Activated naive CD8-positive, alpha-beta T cell treated with anti-CD3 and anti-CD28 coated beads, Interleukin-2, amount 50 U/mL, for 16 hours (primary cell): ENCODE measurements around the gene GJD3.
A peak's percentile ranks its signal among the peaks of the same experiment; 100 is the strongest.
"Not testable (repeated sequence)": the region's sequence is repeated elsewhere in the genome, so short reads cannot be mapped to it uniquely, and the experiment has no call there.

ENCODE experiments used
- DNase-seq: peaks from one replicate; pipeline ENCODE4 v3.0.0-alpha.2; 2020; ENCODE audit warnings: low read depth, low spot score

GJD3 gene

DNA sequence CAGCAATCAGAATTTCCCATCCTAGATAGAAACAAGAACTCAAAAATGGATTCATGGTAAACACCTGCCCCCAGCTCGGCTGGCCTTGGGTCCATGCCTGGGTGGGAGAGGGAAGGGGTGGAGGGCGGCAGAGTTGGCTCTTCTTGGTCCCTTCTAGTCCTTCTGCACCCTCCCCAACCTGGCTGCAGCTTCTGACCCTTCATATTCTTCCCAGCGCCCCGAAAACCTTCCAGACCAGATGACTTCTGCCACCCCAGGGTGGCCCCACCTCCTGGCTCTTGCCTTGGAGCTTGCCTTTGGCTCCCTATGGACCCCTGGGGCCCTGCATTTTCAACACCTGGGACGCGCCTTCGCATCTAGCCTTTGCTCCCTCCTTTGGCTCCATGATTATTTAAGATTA is 5.4 kb upstream of the GJD3 start:
- DNase-seq, result no peak

DNA sequence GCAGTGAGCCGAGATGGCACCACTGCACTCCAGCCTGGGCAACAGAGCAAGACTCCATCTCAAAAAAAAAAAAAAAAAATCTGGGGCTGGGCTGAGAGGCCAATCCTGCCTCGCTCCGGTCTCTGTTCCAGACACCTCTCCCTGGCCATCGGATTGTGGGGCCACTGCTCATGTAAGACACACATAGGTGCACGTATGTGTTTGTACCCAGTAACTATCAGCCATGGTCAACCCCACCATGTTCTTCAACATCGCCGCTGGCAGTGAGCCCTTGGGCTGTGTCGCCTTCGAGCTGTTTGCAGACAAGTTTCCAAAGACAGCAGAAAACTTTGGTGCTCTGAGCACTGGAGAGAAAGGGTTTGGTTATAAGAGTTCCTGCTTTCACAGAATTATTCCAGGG is 3.2 kb upstream of the GJD3 start:
- not testable (repeated sequence) for DNase-seq

DNA sequence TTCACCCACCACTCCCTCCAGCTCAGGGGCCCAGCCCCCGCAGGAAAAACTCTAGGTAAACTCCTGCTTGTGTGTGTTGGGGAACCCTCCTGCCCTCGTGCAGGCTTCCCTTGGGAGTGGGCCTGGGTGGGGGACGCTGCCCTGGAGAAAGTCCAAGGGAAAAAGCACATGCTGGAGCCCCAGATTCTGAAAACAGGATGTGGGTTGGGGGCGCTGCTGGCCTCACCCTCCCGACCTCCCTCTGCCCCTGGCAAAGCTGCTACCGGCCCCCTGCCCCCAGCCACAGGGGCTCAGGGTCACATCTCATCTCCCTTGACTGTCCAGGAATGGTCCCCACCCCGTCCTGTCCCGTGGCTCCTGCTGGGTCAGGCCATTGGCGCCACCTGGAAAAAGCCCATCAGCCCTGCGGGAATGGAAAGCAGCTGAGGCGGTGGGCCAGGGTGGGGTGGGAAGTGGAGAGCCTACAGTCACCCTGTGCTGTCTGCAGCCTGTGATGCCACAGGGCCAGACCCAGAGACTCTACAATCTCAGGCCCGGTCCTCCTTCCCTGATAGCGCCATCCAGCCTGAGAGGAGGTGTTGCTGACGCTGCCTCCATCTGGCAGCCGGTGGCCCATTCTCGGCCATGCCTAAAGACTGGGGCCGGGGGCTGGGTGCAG is 2.5 kb upstream of the GJD3 start:
- DNase-seq, result no peak

DNA sequence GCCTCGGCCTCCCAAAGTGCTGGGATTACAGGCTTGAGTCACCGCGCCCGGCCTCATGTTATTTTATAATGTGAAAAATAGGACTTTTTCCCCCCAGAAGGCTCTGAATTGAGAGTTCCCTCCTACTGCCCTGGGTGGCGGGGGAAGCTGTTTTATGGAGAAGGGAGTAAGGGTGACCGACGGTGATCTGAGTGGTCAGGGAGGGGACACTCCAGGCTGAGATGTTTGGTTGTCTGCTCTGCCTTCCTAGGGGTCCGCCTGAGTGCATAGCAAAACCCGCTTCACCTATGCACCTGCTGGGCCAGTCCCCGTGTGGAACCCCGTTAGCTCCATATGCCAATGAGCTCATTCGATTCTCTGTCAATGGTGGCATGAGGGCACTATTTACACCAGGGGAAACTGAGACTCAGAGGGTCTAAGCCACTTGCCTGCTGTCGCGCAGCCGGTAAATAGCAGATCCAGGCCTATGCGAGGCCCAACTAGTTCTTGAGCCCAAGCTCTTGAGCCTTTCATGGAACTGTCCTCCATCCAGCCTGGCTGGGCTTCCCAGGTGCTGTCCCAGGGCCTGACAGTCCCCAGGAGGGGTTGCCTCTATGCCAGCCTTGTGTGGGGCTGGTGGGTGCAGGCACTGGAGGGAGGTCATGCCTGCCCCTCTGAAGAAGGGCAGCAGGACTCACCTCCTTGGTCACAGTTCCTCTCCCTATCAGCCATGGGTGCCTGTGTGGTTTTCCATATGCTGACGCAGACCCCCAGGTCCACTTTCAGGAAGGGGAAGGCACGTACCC is 1.7 kb upstream of the GJD3 start:
- no peak for DNase-seq

DNA sequence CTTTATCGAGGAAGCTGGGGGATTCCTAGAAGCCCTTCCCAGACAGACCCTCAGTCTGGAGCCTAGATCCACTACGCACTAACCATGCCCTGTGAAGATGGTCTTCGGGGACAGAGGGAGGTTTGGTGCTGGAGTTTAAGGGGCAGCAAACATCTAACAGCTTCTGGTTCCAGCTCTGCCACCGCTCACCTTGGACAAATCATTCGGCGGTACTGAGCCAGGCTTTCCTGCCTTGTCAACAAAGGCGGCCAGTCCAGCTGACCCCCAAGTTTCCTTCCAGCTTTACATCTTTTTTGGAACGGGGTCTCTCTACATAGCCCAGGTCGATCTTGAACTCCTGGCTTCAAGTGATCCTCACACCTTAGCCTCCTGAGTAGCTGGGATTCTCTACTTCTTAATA is 369 bp upstream of the GJD3 start:
- DNase-seq, result no peak

DNA sequence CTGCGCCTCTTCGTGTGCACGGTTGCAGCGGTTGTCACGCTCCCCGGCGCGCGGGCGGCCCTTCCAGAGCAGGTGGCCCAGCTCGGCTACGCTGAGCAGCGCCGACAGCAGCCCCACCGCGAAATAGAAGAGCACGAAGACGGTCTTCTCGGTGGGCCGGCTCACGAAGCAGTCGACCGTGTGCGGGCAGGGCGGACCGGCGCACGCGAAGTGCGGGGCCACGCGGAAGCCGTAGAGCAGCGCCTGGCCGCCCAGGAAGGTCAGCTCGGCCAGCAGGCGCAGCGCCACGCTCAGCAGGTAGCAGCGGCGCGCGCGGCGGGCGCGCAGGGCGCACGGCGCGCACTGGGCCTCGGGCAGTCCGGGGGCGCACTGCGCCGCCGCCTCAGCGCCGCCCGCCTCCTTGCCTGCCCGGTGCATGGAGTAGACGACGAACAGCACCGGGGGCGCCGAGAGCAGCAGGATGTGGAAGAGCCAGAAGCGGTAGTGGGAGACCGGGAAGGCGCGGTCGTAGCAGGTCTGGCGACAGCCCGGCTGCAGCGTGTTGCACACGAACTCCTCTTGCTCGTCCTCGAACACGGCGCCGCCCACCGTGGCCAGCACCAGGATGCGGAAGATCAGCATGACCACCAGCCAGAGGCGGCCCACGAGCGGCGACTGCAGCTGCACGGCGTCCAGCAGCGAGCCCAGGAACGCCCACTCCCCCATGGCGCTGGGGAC is 1.3 kb downstream of the GJD3 start:
- no peak for DNase-seq

DNA sequence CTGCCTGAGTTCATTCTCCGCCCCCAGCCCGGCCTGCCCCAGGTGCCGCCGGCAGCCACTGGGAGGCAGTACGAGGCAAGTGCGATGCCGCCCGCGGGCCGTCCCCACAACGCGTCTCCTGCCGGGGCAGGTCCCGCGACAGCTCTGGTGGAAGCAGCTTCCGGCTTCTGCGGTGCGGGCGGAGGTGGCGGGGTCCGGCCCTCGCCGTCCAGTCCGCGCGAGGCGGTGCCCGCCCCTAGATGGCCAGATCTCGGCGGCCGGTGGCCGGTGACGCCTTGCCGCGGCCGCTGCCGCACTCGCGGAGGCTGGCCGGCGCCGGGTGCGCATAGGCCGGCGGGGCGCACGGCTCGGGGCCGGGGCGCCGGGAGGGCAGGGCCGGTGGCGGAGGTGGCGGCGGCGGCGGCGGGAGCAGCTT is 1.8 kb downstream of the GJD3 start:
- peak; percentile 73 for DNase-seq

DNA sequence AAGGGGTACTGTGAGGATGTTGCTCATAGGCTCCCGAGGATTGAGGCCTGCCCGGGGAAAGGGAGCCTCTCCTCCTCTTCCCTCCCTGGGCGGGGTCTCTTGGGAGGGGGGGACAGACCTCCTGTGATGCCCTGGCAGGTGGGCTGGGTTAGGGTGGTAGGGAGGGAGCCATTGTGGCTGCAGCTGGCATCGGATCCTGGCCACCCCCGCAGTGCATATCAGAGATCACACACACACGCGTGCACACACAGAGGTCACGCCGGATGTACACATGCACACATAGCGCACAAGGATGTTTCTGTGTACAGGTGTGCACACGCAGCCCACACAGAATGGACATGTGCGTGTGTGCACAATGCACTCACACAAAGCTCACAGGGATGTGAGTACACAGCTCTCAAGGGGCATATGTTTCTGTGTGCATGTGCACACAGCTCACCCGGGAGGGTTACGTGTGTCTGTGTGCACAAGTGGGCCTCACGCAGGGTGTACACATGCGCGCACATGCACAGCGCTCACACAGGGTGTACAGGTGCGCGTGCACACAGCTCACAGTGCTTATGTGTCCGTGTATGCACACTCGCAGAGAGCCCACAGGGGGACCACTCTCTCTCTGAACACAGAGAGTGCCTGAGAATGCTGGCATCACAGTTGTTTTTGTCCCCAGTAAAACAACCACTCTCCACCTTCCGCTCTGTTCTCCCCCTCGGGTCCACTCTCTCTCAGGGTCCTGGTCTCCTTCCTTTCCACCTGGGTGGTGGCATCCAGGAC is 2.4 kb downstream of the GJD3 start:
- DNase-seq, result no peak

DNA sequence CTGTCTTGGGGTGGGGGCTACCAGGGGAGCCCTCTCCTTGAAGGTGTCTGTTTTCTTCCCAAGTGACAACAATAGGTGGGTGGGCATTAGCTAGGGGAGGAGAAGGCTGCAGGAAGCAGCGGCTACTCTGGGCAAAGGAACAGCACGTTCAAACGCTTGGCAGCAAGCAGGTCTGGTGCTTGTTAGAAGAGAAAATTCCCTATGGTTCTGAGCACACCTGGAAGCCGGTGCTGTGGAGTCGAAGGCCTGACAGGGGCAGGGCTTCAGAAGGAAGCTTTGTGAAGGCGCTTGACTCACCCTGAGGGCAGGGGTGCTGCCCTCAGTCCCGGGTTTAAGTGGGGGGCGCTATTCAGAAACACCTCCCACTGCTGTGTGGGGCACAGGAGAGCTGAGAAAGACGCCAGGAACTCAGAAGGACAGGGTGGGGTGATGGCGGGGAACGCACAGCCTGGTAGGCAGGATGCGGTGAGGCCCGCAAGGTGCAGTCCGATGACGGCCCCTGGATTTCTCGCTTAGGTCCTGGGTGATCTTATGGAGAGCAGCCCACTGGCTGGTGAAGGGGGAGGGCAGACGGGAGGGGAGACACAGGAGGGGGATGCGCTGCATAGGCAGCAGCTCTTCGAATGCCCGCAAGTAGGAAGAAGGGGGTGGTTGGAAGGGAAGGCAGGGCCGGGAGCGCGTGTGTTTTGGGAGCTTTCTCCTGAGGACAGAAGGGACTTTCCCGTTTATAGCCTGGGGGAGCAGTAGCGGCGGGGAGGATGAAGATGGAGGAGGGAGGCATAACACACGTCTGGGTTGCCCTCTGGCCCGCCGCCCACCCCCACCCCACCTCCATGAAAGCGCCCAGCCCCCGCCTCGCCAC is 3.2 kb downstream of the GJD3 start:
- DNase-seq, result no peak

DNA sequence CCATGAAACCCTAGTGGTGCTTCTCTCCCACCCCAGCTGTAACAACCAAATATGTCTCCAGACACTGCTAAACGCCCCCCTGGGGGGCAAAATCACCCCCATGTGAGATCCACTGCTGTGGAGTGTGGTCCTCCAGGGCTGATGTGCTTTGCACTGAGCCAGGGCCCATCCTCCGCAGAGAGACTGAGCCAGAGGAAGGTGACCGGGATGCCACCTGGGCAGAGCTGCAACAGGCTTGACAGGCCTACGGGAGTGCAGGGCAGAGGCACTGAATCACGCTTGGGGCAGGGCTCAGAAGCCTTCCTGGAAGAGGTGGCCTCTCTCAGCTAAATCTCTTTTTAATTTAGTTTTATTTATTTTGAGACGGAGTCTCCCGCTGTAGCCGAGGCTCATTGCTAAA is 4.4 kb downstream of the GJD3 start:
- DNase-seq, result no peak

DNA sequence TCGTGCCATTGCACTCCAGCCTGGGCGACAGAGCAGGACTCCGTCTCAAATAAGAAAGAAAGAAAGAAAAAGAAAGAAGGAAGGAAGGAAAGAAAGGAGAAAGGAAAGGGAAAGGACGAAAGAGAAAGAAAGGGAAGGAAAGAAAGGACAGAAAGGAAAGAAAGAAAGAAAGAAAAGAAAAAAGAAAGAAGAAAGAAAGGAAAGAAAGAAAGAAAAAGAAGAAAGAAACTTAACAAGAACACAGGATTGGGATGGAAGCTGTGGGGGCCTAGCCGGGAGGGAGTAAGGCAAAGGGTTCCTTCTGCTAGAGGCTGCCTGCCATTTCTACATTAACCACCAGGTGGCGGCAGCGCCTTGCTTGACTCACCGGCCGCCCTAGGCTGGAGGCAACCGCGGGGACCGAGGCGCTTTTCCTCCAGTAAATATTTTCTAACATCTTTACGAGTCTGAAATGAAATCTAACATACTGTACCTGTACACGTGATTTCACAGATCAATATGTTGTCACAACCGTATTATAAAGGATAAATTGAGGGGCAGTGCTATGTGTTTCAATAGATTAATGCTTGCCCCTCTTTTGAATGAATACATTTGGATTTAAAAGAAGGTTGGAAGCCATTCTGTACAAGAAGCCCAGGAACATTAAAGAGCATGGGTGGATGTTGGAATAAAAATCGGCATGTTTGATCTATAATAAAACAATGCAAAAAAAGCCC is 6.1 kb downstream of the GJD3 start:
- DNase-seq, result peak; percentile 84

DNA sequence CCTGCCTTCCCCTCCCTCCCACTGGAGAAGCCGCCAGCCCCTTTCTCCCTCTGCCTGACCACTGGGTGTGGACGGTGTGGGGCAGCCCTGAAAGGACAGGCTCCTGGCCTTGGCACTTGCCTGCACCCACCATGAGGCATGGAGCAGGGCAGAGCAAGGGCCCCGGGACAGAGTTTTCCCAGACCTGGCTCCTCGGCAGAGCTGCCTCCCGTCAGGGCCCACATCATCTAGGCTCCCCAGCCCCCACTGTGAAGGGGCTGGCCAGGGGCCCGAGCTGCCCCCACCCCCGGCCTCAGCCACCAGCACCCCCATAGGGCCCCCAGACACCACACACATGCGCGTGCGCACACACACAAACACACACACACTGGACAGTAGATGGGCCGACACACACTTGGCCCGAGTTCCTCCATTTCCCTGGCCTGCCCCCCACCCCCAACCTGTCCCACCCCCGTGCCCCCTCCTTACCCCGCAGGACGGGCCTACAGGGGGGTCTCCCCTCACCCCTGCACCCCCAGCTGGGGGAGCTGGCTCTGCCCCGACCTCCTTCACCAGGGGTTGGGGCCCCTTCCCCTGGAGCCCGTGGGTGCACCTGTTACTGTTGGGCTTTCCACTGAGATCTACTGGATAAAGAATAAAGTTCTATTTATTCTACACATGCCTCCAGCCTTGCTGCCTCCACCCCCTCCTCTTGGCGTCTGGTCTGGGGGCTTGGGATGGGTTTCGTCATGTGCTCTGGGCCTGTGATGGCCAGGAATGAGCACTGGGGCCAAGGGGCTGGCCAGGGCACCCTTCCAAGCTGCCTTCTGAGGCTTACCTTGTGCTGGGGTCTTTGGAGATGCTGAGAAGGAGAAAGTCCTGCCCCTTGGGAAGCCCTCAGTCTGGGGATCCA is 7.3 kb downstream of the GJD3 start:
- DNase-seq, result no peak

DNA sequence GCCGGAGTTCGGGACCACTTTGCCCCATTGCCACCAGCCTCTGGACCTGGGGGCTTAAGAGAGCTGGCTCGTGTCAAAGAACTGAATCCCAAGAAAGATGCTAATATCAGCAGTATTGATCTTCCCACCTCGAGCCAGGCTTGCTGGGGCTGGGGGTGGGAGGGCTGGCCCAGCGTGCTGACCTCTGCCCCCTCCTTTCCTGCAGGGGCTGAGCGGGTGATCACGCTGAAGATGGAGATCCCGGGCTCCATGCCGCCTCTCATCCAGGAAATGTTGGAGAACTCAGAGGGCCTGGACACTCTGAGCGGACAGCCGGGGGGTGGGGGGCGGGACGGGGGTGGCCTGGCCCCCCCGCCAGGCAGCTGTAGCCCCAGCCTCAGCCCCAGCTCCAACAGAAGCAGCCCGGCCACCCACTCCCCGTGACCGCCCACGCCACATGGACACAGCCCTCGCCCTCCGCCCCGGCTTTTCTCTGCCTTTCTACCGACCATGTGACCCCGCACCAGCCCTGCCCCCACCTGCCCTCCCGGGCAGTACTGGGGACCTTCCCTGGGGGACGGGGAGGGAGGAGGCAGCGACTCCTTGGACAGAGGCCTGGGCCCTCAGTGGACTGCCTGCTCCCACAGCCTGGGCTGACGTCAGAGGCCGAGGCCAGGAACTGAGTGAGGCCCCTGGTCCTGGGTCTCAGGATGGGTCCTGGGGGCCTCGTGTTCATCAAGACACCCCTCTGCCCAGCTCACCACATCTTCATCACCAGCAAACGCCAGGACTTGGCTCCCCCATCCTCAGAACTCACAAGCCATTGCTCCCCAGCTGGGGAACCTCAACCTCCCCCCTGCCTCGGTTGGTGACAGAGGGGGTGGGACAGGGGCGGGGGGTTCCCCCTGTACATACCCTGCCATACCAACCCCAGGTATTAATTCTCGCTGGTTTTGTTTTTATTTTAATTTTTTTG is 8.5 kb downstream of the GJD3 start:
- DNase-seq, result no peak

DNA sequence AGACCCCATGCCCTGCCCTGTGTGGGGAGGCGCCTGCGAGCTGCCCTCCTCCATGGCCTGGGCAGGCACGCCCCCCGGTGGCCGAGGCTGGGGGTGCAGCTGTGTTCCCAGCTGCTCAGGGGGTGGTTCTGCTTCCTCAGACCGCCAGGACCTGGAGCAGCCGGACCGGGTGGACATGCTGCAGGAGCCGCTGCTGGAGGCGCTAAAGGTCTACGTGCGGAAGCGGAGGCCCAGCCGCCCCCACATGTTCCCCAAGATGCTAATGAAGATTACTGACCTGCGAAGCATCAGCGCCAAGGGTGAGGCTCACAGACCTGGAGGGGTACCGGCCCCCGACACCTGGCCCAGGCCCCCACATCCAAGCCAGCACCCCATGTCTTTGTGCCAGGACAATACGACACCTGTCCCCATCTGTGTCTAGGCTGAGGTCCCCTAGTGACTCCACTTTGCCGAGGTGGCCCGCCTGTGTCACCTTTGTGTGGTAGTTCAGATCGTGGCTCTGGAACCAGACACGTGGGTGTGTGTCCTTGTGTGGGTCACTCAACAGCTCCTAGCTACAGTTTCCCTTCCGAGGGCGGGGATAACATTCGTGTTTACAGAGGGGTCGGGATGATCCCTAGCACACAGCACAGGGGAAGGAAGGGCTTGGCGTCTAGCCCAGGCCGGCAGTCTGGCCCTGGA is 9.3 kb downstream of the GJD3 start:
- peak; percentile 59 for DNase-seq

DNA sequence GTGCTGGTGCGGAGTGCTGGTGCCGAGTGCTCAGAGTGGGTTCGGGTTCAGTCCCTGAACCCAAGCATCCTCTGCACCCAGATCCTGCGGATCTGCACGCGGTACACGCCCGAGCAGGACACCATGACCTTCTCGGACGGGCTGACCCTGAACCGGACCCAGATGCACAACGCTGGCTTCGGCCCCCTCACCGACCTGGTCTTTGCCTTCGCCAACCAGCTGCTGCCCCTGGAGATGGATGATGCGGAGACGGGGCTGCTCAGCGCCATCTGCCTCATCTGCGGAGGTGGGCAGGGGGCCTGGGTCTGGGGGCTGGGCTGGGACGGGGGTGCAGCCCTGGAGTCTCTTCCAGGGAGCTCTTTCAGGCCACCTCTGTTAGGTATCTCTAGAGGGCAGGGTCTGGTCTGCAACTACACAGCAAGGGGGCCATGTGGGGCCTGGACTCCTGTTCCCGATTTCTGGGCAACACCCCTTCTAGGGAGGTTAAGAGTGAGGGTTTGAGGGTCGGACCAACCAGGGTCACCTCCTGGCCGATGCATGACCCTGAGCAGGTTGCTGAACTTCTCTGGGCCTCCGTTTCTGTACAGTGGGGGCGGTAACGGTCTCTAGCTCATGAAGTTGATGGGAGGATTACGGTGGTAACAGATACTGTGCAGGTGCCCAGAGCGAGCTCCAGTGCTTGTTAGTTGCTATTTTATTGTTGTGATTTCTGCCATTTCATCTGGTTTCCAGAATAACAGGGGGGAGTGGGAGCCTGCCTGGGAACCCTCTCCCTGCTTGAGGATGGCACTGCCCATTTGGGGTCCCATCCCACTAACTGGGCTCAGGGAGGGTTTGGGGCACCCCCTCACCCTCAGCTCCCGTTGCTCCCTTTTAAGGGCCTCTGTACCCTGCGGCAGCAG is 10.1 kb downstream of the GJD3 start:
- DNase-seq, result no peak

DNA sequence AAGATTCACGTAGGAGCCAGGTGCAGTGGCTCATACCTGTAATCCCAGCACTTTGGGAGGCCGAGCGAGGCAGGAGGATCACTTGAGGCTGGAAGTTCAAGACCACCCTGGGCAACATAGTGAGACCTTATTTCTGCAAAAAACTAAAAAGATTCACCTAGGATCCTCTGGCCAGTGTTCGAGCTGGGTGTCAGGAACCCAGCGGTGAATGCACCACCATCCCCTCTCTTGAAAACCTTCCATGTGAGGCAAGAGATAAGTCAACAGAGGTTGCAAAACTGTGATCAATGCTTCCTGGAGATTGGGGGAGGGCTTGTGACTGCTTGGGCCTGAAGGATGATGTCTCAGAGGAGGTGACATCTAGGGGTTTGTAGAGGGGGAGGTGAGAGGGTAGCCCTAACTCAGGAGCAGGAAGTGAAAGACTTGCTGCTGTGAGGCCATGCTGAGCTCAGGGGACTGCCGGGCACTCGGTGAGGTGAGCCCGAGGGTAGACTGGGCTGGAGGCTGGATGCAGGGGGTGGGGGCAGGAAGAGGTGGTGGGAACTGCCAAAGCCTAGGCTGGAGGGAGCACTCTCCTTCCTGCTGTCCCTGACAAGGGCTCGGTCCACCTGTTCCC is 11.7 kb downstream of the GJD3 start:
- no peak for DNase-seq
